Activated CD4-positive, alpha-beta memory T cell treated with anti-CD3 and anti-CD28 coated beads for 36 hours (primary cell): ENCODE data around the gene HIVEP2. TPM values are rescaled to one million over a fixed set of nuclear protein-coding genes. Genes with fewer than 3 reads are reported as not detected.

ENCODE experiments used
- CTCF ChIA-PET: fragments of 350-600 bp; sonication (Branson Sonifier 250); formaldehyde crosslinking; loops from one replicate; lab custom pipeline; 2021; ENCODE audit warnings: antibody characterized with exemption, inconsistent platforms; lab: Charles Lee
- POLR2A ChIA-PET: fragments of 350-600 bp; sonication (Branson Sonifier 250); formaldehyde crosslinking; loops from one replicate; lab custom pipeline; 2021; ENCODE audit warnings: antibody characterized with exemption; lab: Charles Lee
- DNase-seq: peaks from one replicate; pipeline ENCODE4 v3.0.0-alpha.2; 2020
- H3K27ac Mint-ChIP-seq: one replicate; pipeline ENCODE4 v1.8.0; 2021; ENCODE audit warnings: mixed read lengths
- H3K27me3 Mint-ChIP-seq: one replicate; pipeline ENCODE4 v1.8.0; 2021; ENCODE audit warnings: mixed read lengths
- H3K36me3 Mint-ChIP-seq: one replicate; pipeline ENCODE4 v1.8.0; 2021; ENCODE audit warnings: mixed read lengths
- H3K4me1 Mint-ChIP-seq: one replicate; pipeline ENCODE4 v1.8.0; 2021; ENCODE audit warnings: low read depth, mixed read lengths
- H3K4me3 Mint-ChIP-seq: one replicate; pipeline ENCODE4 v1.8.0; 2021; ENCODE audit warnings: mild to moderate bottlenecking, mixed read lengths
- H3K9me3 Mint-ChIP-seq: one replicate; pipeline ENCODE4 v1.8.0; 2021; ENCODE audit warnings: mixed read lengths
- intact Hi-C: fragments of 100-400 bp; cut with micrococcal nuclease; formaldehyde crosslinking; loops from one replicate; pipeline ENCODE4 v1.15.1; 2023
- total RNA-seq, 2 experiments: library from RNA; stranded (reverse); gene quantifications; one replicate each; pipeline ENCODE4 v1.2.3, GENCODE V29; 2021

The HIVEP2 gene
- total RNA-seq, 2 experiments from 2014 or later = 24.3 to 25.1 TPM

DNA sequence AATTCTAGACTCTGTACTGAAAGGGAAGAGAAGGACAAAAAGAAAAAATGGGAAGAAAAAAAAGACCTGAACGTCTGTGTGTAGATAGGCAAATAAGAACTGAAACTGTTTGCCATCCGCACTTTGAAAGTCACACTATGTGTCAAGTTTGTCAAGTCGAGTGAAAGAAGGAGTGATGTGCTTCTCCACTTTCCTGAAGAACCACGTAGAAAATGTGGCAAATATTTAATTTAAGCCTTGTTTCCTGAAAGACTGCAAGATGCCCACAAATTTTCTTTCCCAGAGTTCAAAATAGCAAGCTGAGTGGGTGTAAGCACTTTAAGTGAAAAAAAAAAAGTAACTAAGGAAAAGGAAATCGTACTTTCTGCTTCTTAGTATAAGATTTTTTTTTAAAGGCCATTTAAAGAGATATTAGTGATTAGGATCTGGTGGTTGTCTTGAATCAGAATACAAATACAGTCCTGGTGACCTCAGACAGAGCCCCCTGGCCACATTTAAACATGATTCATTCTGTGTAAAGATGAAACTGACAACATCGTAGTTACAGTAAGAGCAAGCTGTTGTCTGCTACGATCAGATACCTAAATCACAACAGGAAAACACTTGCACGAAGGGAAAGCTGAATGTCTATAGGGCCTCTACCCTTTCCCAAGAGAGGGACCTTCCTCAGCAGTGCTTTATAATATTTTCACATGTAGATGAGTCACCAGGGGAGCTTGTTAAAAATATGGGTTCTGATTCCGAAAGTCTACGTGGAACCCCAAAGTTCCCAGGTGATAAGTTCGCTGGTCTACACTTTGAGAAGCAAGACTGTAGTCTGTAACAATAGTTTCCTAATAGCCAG, 102.3 kb downstream of the HIVEP2 start:
- H3K4me1 Mint-ChIP-seq = peaks cover 94% of the 10 kb centered on the region
- intact Hi-C loops = loop anchor here (1.0 to 5.0 kb wide), 8 partner anchors 9 to 71 kb away; no protein-coding TSS in a partner anchor
- H3K36me3 Mint-ChIP-seq = peaks cover 2% of the 10 kb centered on the region
- H3K27ac Mint-ChIP-seq = peak overlapping the region; percentile 88
- H3K4me3 Mint-ChIP-seq = peak overlapping the region; percentile 67
- no peaks in the 10 kb centered on the region for H3K27me3 Mint-ChIP-seq
- ChIA-PET POLR2A (interaction anchor here (0.7 to 3.9 kb wide), 24 partner anchors 8 to 618 kb away, joined by 3 to 34 read pairs (median 4); partner anchors contain the start of gene HIVEP2), CTCF (interaction anchor here (0.8 to 3.0 kb wide), 14 partner anchors 9 to 184 kb away, joined by 3 to 10 read pairs (median 4); no protein-coding TSS in a partner anchor)
- peak; percentile 65 for DNase-seq
- no peaks in the 10 kb centered on the region for H3K9me3 Mint-ChIP-seq

- Mint-ChIP-seq H3K27me3 (no peaks in the 10 kb centered on the region), H3K27ac (peak overlapping the region; percentile 88), H3K4me3 (peak overlapping the region; percentile 67), H3K36me3 (peaks cover 2% of the 10 kb centered on the region), H3K9me3 (no peaks in the 10 kb centered on the region), H3K4me1 (peaks cover 92% of the 10 kb centered on the region)
- no peak for DNase-seq
- intact Hi-C loops = loop anchor here (1.0 to 5.0 kb wide), 4 partner anchors 30 to 71 kb away; no protein-coding TSS in a partner anchor
- POLR2A ChIA-PET = interaction anchor here (1.1 to 3.9 kb wide), 6 partner anchors 8 to 104 kb away, joined by 3 to 34 read pairs (median 10); partner anchors contain the start of gene HIVEP2
- CTCF ChIA-PET = interaction anchor here (0.8 to 3.0 kb wide), 7 partner anchors 12 to 149 kb away, joined by 3 to 10 read pairs (median 6); no protein-coding TSS in a partner anchor
These were observed 103.1 kb downstream of the HIVEP2 start for GRCh38 chr6:142841915-142842314.

DNA sequence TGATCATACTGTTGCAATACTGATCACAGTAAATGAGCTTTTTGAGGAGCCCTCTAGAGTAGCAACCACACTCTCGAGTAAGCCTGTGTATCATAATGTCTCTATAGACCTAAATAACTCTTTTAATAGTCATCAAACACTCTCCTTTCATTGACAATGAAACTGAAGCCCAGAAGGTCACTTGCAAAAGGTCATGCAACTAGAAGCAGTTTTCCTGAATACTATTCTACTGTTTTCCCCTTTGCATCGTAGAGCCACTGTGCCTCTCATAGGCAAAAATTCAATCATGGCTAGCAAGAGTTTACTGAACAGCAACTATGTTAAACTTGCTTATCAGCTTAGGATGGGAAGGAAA, 105.3 kb downstream of the HIVEP2 start:
- peaks cover 88% of the 10 kb centered on the region for H3K4me1 Mint-ChIP-seq
- no peaks in the 10 kb centered on the region for H3K9me3 Mint-ChIP-seq
- intact Hi-C loops = loop anchor here (5.0 kb wide), 1 partner anchor 67 kb away; no protein-coding TSS in a partner anchor
- ChIA-PET CTCF (interaction anchor here (0.7 to 1.3 kb wide), 8 partner anchors 10 to 273 kb away, joined by 3 to 5 read pairs (median 3); no protein-coding TSS in a partner anchor), POLR2A (interaction anchor here (0.7 to 1.2 kb wide), 3 partner anchors 14 to 106 kb away, joined by 3 to 4 read pairs (median 3); partner anchors contain the start of gene HIVEP2)
- DNase-seq = no peak
- H3K4me3 Mint-ChIP-seq = peak overlapping the region; percentile 31
- H3K27me3 Mint-ChIP-seq = no peaks in the 10 kb centered on the region
- peak overlapping the region; percentile 79 for H3K27ac Mint-ChIP-seq
- peaks cover 8% of the 10 kb centered on the region for H3K36me3 Mint-ChIP-seq

- no peak for DNase-seq
- H3K27ac Mint-ChIP-seq = peak overlapping the region; percentile 79
- POLR2A ChIA-PET = interaction anchor here (0.7 to 1.2 kb wide), 3 partner anchors 14 to 106 kb away, joined by 3 to 4 read pairs (median 3); partner anchors contain the start of gene HIVEP2
- H3K36me3 Mint-ChIP-seq = peaks cover 8% of the 10 kb centered on the region
- no peaks in the 10 kb centered on the region for H3K9me3 Mint-ChIP-seq
- H3K4me1 Mint-ChIP-seq = peaks cover 81% of the 10 kb centered on the region
- H3K4me3 Mint-ChIP-seq = peak overlapping the region; percentile 44
- CTCF ChIA-PET = interaction anchor here (0.7 to 1.8 kb wide), 8 partner anchors 11 to 273 kb away, joined by 3 to 5 read pairs (median 3); no protein-coding TSS in a partner anchor
- intact Hi-C loops = no loop called here
- H3K27me3 Mint-ChIP-seq = no peaks in the 10 kb centered on the region
These were observed 105.9 kb downstream of the HIVEP2 start for GRCh38 chr6:142838821-142839685.

DNA sequence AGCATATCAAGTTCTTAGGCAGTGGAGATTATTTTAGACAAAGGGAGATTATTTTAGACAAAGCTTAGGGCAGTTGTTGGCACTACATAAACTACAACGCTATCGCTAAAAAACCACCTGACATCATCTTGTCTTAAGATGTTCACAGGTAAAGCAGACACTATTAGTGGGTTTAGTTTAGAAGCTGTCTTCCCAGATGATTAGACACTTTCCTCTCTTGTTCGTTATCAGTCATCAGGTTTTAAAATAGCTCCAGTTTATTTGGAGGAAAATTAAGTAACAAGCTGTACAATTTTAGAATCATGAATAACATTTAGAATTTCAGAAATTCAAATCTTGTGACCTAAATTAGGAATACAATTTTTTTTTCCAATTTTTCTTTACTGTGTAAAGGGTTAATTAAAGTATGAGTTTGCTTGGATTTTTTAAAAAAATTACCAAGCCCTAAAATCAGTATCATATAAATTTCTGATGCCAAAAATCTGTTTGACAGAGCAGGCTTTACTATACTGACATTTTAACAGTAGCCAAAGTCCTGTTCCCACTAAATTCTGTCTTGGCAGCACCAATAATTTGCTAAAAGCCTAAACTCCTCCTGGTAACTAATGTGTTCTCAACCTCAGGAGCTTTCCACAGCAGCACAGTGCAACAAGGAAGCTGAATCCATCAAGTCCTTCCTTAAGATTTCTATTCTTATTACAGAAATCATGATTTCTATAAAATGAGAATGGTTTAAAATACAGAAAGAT, 109.0 kb downstream of the HIVEP2 start:
- peaks cover 78% of the 10 kb centered on the region for H3K4me1 Mint-ChIP-seq
- peaks cover 13% of the 10 kb centered on the region for H3K36me3 Mint-ChIP-seq
- CTCF ChIA-PET = interaction anchor here (0.8 to 1.6 kb wide), 6 partner anchors 10 to 143 kb away, joined by 3 to 6 read pairs (median 4); no protein-coding TSS in a partner anchor

DNA sequence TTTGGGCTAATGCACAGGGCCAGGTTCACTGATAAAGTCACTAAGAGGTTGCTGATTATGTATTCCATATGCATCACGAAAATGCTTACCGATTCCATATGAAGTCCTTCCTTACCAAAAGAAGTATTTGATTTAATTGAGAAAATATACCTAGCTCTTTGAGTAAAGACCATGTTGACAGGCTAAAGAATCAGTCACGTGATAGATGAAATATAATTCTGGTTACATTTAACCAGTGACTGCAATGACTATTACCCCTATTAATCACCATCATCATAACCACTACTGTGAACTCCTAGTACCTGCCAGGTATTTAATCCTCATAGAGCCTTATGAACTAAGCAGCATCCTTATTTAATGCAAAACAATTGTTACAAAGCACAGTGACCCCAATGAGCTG, 110.1 kb downstream of the HIVEP2 start:
- Mint-ChIP-seq H3K27me3 (no peaks in the 10 kb centered on the region), H3K4me1 (peaks cover 80% of the 10 kb centered on the region), H3K27ac (peak overlapping the region; percentile 70), H3K9me3 (no peaks in the 10 kb centered on the region), H3K36me3 (peaks cover 20% of the 10 kb centered on the region), H3K4me3 (no peak overlapping the region)
- DNase-seq = no peak
- intact Hi-C loops = loop anchor here (5.0 kb wide), 1 partner anchor 192 kb away; no protein-coding TSS in a partner anchor
- CTCF ChIA-PET = interaction anchor here (1.2 to 1.6 kb wide), 3 partner anchors 9 to 15 kb away, joined by 3 to 6 read pairs (median 4); no protein-coding TSS in a partner anchor
- POLR2A ChIA-PET = interaction anchor here (1.5 to 2.3 kb wide), 2 partner anchors 8 to 100 kb away, joined by 3 to 8 read pairs; no protein-coding TSS in a partner anchor

More for the DNA sequence above, 109.0 kb downstream of the HIVEP2 start:
- H3K27me3 Mint-ChIP-seq = no peaks in the 10 kb centered on the region
- intact Hi-C loops = no loop called here
- H3K27ac Mint-ChIP-seq = peak overlapping the region; percentile 8
- H3K4me3 Mint-ChIP-seq = no peak overlapping the region
- no peak for DNase-seq
- no peaks in the 10 kb centered on the region for H3K9me3 Mint-ChIP-seq
- POLR2A ChIA-PET = interaction anchor here (1.2 to 1.5 kb wide), 3 partner anchors 92 to 109 kb away, joined by 3 to 4 read pairs (median 3); partner anchors contain the start of gene HIVEP2

DNA sequence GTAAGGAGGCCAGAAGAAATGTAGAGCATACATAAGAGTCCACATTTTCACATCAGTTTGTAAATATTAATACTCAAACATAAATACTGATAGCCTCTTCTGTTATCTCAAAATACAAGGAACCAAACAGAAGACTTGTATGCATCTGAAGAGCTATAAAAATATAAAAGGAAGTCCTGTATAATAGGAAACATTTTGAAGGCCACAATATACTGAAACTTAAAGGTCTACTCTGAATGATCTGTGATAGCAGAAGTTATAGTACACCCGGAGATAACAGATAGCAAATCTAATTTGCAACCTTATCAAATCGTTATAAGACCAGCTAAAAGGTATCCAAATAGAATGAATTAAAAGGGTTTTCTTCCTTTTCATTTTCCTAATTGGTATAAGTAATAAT, 111.2 kb downstream of the HIVEP2 start:
- intact Hi-C loops = loop anchor here (1.0 to 5.0 kb wide), 2 partner anchors 11 to 194 kb away; no protein-coding TSS in a partner anchor
- CTCF ChIA-PET = interaction anchor here (1.1 to 1.2 kb wide), 2 partner anchors 9 to 57 kb away, joined by 3 to 4 read pairs; no protein-coding TSS in a partner anchor

GRCh38 chr6:142833054-142833453, 111.9 kb downstream of the HIVEP2 start:
- ChIA-PET CTCF (interaction anchor here (1.1 kb wide), 1 partner anchor 56 kb away, joined by 4 read pairs; no protein-coding TSS in a partner anchor), POLR2A (interaction anchor here (1.5 to 2.3 kb wide), 2 partner anchors 10 to 13 kb away, joined by 8 read pairs; no protein-coding TSS in a partner anchor)
- H3K36me3 Mint-ChIP-seq = peaks cover 30% of the 10 kb centered on the region
- H3K9me3 Mint-ChIP-seq = no peaks in the 10 kb centered on the region
- no peaks in the 10 kb centered on the region for H3K27me3 Mint-ChIP-seq
- H3K27ac Mint-ChIP-seq = peak overlapping the region; percentile 35
- intact Hi-C loops = loop anchor here (1.0 to 5.0 kb wide), 2 partner anchors 11 to 194 kb away; no protein-coding TSS in a partner anchor
- peak; percentile 67 for DNase-seq
- no peak overlapping the region for H3K4me3 Mint-ChIP-seq
- peaks cover 79% of the 10 kb centered on the region for H3K4me1 Mint-ChIP-seq

More for the DNA sequence above, 111.2 kb downstream of the HIVEP2 start:
- no peak overlapping the region for H3K27ac Mint-ChIP-seq
- H3K4me3 Mint-ChIP-seq = no peak overlapping the region
- H3K36me3 Mint-ChIP-seq = peaks cover 29% of the 10 kb centered on the region
- no peaks in the 10 kb centered on the region for H3K9me3 Mint-ChIP-seq
- POLR2A ChIA-PET = interaction anchor here (1.5 to 2.3 kb wide), 2 partner anchors 9 to 14 kb away, joined by 8 read pairs; no protein-coding TSS in a partner anchor
- no peaks in the 10 kb centered on the region for H3K27me3 Mint-ChIP-seq
- DNase-seq = no peak
- peaks cover 82% of the 10 kb centered on the region for H3K4me1 Mint-ChIP-seq

DNA sequence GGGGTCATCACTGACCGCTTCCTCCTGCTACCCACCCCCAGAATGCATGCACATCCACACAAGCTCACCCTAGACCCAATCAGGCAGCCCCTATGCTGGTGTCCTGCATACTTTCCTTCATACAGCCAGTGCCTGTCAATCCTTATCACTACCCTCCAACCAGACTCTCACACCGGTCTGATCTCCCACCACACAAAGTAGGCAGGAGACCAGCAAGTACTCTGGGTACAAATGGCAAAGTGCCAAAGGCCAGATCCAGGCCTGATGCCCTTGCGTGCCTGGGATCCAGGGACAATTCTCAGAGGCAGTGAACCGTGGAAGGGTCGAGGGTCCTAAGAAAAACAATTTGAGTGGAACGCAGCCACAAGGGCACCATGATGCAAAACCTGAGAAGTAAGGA, 114.2 kb downstream of the HIVEP2 start:
- Mint-ChIP-seq H3K27ac (no peak overlapping the region), H3K36me3 (peaks cover 30% of the 10 kb centered on the region), H3K4me1 (peaks cover 78% of the 10 kb centered on the region), H3K27me3 (no peaks in the 10 kb centered on the region), H3K4me3 (no peak overlapping the region), H3K9me3 (no peaks in the 10 kb centered on the region)
- intact Hi-C loops = loop anchor here (5.0 kb wide), 1 partner anchor 196 kb away; no protein-coding TSS in a partner anchor
- CTCF ChIA-PET = interaction anchor here (1.1 kb wide), 1 partner anchor 11 kb away, joined by 4 read pairs; no protein-coding TSS in a partner anchor
- DNase-seq = no peak
- POLR2A ChIA-PET = no interaction called here
